PC-3 (cell line): ENCODE measurements around the gene ZNF473.

Experiments
- EZH2 ChIP-seq: fragments of 300-600 bp; sonication (generic); IDR thresholded peaks from one replicate; pipeline ENCODE4 v1.6.1; 2017; ENCODE audit warnings: antibody characterized with exemption, mild to moderate bottlenecking, low read length; ENCODE audit not compliant: unreplicated experiment
- TF ChIP-seq, protein P1 (sequence below): fragments of 300-600 bp; sonication (generic); conservative IDR thresholded peaks from 2 replicates; pipeline ENCODE4 v1.5.1; 2017; ENCODE audit warnings: antibody characterized with exemption, low read depth, mild to moderate bottlenecking, low read length

DNA sequence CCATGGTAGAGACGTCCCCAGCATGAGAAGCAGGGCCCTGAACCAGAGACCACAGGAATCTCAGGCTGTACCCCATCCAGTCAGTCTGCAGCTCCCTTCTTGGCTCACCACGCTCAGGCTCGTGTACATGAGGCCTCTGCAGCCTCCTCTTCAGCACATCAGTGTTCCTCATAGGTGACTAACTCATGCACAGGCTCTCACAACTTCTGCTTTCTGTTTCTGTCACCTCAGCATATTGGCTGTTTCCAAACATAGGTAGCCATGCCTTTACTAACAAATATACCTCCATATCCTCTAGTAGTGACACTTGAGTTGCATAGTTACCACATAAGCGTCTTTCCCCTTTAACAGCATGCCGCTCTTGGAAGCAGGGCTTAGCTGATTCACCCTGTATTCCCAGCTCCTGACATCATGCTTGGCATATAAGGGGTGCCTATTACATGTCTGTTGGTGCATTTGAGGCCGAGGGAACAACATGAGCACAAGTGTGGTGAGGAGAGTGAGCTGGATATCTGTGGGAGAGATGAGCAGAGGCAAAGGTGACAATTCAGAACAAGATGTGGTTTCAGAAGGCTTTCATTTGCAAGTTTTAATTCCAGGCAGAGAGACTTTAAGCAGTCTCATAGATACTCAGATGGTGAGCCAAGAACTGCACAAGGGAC, 16.7 kb downstream of the ZNF473 start:
- TF ChIP-seq, protein P1, sequence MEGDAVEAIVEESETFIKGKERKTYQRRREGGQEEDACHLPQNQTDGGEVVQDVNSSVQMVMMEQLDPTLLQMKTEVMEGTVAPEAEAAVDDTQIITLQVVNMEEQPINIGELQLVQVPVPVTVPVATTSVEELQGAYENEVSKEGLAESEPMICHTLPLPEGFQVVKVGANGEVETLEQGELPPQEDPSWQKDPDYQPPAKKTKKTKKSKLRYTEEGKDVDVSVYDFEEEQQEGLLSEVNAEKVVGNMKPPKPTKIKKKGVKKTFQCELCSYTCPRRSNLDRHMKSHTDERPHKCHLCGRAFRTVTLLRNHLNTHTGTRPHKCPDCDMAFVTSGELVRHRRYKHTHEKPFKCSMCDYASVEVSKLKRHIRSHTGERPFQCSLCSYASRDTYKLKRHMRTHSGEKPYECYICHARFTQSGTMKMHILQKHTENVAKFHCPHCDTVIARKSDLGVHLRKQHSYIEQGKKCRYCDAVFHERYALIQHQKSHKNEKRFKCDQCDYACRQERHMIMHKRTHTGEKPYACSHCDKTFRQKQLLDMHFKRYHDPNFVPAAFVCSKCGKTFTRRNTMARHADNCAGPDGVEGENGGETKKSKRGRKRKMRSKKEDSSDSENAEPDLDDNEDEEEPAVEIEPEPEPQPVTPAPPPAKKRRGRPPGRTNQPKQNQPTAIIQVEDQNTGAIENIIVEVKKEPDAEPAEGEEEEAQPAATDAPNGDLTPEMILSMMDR: no peak
- TF ChIP-seq EZH2: no peak
